IPS-NIHi11 (cell line): ENCODE results near the gene PCDHGA2.
A peak's percentile ranks its signal among the peaks of the same experiment; 100 is the strongest.

Source experiments
- DNase-seq: peaks from one replicate; pipeline ENCODE4 v3.0.0; 2012; ENCODE audit warnings: mixed read lengths, low spot score

PCDHGA2 gene

GRCh38 chr5:141383345-141383744 is 44.8 kb downstream of the PCDHGA2 start:
- no peak for DNase-seq

- no peak for DNase-seq
Measured at GRCh38 chr5:141384471-141385267, 46.1 kb downstream of the PCDHGA2 start.

GRCh38 chr5:141387557-141388311 is 49.2 kb downstream of the PCDHGA2 start, which contains the start of gene PCDHGB4:
Gene PCDHGB4, plus strand, starts transcription at chr5:141387698. Its CDS starts 187 bp downstream, at chr5:141387885.
- DNase-seq: peak; percentile 37

GRCh38 chr5:141388661-141389060 is 50.1 kb downstream of the PCDHGA2 start:
- DNase-seq: no peak

GRCh38 chr5:141389153-141390042 is 50.8 kb downstream of the PCDHGA2 start:
- no peak for DNase-seq

GRCh38 chr5:141392429-141393198 is 54.1 kb downstream of the PCDHGA2 start, which contains the start of gene PCDHGA8:
Gene PCDHGA8, plus strand, starts transcription at chr5:141392633. Its CDS starts 181 bp downstream, at chr5:141392814.
- no peak for DNase-seq
